NCI-H82 (cell line): ENCODE results near the gene HOXA7.

Experiments
- DNase-seq: peaks from one replicate; lab custom pipeline; 2025; lab: John Stamatoyannopoulos, UW

HOXA7 gene

GRCh38 chr7:27182285-27182841 is 25.9 kb upstream of the HOXA7 start:
- DNase-seq = no peak

- DNase-seq = no peak
These were observed 25.4 kb upstream of the HOXA7 start for GRCh38 chr7:27181795-27182275.

- DNase-seq = no peak
These were observed 24.3 kb upstream of the HOXA7 start for GRCh38 chr7:27180431-27181420.

GRCh38 chr7:27179503-27180430 is 23.3 kb upstream of the HOXA7 start:
- DNase-seq = peak; percentile 70

GRCh38 chr7:27179030-27179429 is 22.6 kb upstream of the HOXA7 start:
- DNase-seq = no peak

GRCh38 chr7:27178366-27178765 is 21.9 kb upstream of the HOXA7 start:
- DNase-seq = no peak

DNA sequence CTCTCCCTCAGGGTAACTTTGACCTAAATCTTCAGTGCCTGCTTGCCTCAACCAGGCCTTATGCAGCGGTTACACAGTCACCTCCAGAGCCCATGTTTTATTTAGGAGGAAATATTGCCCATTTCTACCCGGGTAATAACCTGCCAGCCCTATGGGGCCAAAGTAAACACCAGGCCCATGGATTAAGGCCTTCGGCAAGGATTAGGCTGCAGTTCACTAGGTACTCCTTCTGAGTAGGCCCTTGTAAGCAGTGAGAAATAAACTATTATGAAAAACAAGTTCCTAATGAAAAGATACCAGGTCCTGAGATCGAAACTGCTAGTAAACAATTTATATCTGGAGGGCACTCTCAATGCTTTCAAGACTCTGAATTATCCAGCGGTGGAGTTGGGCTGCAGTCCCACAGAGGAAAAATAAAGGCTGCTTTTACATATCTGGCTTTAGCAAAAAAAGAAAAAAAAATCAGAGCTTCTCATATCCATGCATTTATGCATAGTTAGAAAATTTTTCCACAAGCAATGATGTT is 21.4 kb upstream of the HOXA7 start:
- peak; percentile 66 for DNase-seq

GRCh38 chr7:27176962-27177794 is 20.7 kb upstream of the HOXA7 start:
- DNase-seq = no peak

GRCh38 chr7:27176524-27176845 is 20.0 kb upstream of the HOXA7 start:
- no peak for DNase-seq

DNA sequence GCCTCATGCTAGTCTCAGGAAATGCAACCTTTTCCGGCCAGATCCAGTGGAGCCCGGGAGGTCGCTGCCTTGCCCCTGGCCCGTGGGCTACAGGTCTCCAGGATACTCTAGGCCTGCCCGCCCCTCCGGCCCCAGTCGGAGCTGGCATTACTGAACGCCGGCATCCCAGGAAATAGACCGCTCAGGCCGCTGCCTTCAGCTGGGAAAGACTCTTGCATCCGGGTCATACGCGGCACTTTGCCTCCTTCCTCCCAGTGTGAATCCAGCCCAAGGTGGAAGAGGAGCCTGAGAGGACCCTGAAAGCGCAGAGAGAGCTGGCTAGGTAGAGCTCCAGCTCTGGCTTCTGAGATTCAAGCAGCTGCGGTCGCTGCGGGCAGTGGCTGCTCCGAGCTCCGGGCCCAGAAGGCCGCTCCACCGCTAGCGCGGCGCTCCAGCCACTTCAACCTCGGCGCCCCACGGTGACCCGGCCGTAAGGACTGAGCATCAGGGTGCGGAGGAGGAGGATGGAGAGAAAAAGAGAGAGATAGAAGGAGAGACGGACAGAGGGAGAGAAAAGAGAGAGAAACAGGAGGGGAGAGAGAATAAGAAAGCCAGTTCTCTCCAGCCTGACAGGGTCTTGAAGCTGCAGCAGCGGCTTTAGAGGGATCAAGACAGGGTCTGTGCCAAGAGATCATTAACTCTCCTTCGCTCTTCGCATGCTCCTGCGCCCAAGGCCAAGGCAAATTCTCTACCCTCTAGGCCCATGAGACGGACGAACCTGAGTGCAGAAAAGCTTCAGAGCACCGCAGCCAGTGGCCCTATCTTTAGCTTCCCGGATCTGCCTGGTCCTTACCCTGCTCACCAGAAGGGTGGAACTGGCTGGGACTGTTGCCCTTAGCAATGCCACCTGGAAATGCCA is 19.4 kb upstream of the HOXA7 start:
- DNase-seq = no peak

DNA sequence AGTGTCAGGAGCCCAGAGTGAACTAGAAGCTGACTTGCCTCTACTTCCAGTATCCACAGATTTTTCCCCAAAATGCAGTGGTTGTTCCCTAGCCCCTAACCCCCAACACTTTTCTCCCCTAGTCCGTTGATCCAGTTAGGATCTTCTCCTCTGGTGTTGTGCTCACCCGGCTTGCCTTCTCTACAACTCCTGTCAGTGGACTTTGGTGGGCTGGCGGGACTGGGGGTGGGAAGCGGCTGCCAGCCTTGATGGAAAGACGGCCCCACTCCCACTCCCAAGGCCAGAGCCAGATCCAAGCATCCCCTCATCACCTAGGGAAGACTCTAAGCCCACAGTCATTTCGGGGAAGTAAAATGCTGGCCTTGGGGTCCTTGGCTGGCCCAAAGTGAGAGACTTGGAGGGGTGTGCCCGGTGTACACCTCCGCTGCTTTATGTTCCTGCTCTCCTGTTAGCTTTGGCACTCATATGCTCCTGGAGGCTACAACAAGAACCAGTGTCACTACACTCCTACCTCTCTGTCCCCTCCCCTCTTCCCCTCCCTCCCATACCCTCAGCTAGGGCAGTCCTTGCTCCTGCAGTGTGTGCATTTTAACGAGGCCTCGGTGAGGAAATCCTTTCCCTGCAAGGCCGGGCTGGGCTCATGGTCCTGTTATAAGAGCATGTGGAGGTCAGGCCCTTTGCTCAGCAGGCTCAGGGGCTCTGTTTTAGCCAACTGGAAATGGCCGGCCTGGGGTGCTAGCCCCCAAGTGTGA is 18.6 kb upstream of the HOXA7 start:
- DNase-seq = no peak

GRCh38 chr7:27173956-27174873 is 17.7 kb upstream of the HOXA7 start, which contains the start of gene HOXA10:
Gene HOXA10, minus strand, starts transcription at chr7:27174320. Its CDS starts 14 bp downstream, at chr7:27174306.
- peak; percentile 47 for DNase-seq

DNA sequence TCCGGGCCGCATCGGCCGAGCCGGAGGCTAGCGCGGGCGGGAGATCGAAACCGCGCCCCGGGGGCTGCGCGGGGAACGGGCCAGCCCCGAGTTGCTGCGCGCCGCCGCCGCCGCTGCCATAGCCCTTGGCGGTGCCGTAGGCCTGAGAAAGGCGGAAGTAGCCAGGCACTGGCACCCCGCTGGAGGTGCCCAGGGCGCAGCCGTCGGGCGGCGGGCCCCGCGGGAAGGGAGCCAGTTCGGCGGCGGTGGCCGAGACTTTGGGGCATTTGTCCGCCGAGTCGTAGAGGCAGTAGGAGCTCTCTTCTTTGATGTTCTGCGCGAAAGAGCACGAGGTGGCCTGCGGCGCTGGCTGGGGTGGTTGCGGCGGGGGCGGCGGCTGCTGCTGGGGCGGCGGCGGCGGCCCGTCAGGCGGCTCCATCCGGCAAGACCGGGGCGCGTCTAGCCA is 17.1 kb upstream of the HOXA7 start:
- no peak for DNase-seq

GRCh38 chr7:27172823-27173510 is 16.5 kb upstream of the HOXA7 start:
- DNase-seq = peak; percentile 56

DNA sequence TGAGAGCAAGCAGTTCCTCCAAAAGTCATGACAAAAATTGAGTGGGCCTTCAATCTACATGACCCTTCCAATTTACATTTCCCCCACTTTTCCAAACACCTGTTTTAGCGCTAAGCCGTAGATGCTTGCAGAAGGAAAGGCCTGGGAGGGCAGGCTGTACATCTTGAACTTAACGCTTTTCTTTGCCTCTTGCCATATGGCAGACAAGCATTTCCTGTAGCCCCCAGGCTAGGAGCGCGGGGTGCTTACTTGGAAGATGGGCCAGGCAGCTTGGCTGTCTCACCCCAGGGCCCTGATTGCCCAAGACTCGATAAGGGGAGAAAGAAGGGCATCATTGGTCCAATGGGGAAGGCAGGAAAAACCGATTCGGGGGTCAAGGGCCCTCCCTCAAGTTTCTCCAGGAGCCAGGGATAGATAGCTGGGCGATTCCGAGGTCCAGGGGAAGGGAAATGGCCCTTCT is 15.9 kb upstream of the HOXA7 start:
- DNase-seq = peak; percentile 29

DNA sequence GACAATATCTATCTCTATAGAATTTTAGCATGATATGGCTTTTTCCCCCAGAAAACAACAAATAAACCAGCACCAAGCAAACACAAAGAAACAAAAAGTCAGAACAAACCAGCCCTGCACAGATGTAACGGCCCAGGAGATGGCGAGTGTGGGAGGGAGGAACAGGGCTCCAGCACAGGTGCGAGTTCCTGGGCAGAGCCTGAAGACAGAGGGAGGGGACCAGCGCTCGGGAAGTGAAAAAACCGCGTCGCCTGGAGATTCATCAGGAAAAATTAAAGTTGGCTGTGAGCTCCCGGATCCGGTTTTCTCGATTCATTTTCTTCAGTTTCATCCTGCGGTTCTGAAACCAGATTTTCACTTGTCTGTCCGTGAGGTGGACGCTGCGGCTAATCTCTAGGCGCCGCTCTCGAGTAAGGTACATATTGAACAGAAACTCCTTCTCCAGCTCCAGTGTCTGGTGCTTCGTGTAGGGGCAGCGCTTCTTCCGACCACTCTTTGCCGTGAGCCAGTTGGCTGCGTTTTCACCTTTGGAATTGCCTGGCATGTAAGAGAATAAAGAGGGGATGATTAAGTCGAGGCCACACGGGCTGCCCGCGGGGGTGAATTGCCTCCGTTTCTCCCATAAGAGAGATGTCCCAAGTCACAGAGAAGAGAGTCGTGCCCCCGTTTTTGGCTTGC is 15.3 kb upstream of the HOXA7 start:
- peak; percentile 60 for DNase-seq

GRCh38 chr7:27171325-27171636 is 14.8 kb upstream of the HOXA7 start:
- no peak for DNase-seq
